Activated CD8-positive, alpha-beta memory T cell treated with anti-CD3 and anti-CD28 coated beads for 4 hours (primary cell): ENCODE data around the gene CACNA1F.
"Not testable (repeated sequence)": the region's sequence is repeated elsewhere in the genome, so short reads cannot be mapped to it uniquely, and the experiment has no call there.

Source experiments
- DNase-seq, 2 donors: peaks; one replicate each; pipeline ENCODE4 v3.0.0-alpha.2; 2020; ENCODE audit warnings: low read depth in 2 of 2

Gene CACNA1F

GRCh38 chrX:49176421-49177326, 56.5 kb downstream of the CACNA1F start:
- no peak for DNase-seq

GRCh38 chrX:49175435-49176274, 57.5 kb downstream of the CACNA1F start:
- no peak for DNase-seq

- DNase-seq = no peak
Measured at GRCh38 chrX:49174723-49175122, 58.4 kb downstream of the CACNA1F start.

- DNase-seq = not testable (repeated sequence)
Measured at GRCh38 chrX:49173544-49173943, 59.6 kb downstream of the CACNA1F start.

- DNase-seq = peak; percentile 39 to 43
Measured at GRCh38 chrX:49172280-49172780, 60.8 kb downstream of the CACNA1F start.

GRCh38 chrX:49171752-49172279, 61.3 kb downstream of the CACNA1F start, which contains the start of gene PLP2:
Gene PLP2, plus strand, starts transcription at chrX:49171898. Its CDS starts 103 bp downstream, at chrX:49172001.
- peak; percentile 44 to 46 for DNase-seq

GRCh38 chrX:49167740-49168108, 65.4 kb downstream of the CACNA1F start:
- no peak for DNase-seq

GRCh38 chrX:49166914-49167739, 66.0 kb downstream of the CACNA1F start:
- DNase-seq = peak; percentile 32 to 39

GRCh38 chrX:49165901-49166881, 66.9 kb downstream of the CACNA1F start:
- DNase-seq = peak; percentile 47 to 51

- no peak for DNase-seq
Measured at GRCh38 chrX:49164589-49165360, 68.4 kb downstream of the CACNA1F start.

GRCh38 chrX:49163555-49164419, 69.4 kb downstream of the CACNA1F start:
- peak; percentile 52 to 56 for DNase-seq

- no peak for DNase-seq
Measured at GRCh38 chrX:49162620-49163019, 70.5 kb downstream of the CACNA1F start, which contains the start of gene MAGIX. Gene MAGIX, plus strand, starts transcription at chrX:49162758. Its CDS starts 132 bp downstream, at chrX:49162890.

- no peak for DNase-seq
Measured at GRCh38 chrX:49161632-49162031, 71.5 kb downstream of the CACNA1F start.

- no peak for DNase-seq
Measured at GRCh38 chrX:49160908-49161307, 72.2 kb downstream of the CACNA1F start.

GRCh38 chrX:49157194-49157593, 75.9 kb downstream of the CACNA1F start:
- no peak for DNase-seq

GRCh38 chrX:49155900-49156837, 77.0 kb downstream of the CACNA1F start:
- peak; percentile 63 to 69 for DNase-seq
